ENCODE results near the gene SIAH1. TPM values are rescaled to one million over a fixed set of nuclear protein-coding genes. Genes with fewer than 3 reads are reported as not detected.
A peak's percentile ranks its signal among the peaks of the same experiment; 100 is the strongest.

The SIAH1 gene
- total and polyA plus RNA-seq, 2 donors (not counting 1 experiment from before 2014, with no cell fraction given) = 10.6 to 47.6 TPM

- Histone ChIP-seq H3K27me3 (replicated peaks in 1 of 4; ENCODE audit: control extremely low read depth in 1 of 4, control insufficient read depth in 3 of 4, insufficient read depth in 4 of 4, low read length in 3 of 4) (no peaks in the 10 kb centered on the region), H3K4me1 (ENCODE audit: control insufficient read depth in 2 of 2, insufficient read depth in 2 of 2, low read length in 2 of 2) (peaks cover 4 to 5% of the 10 kb centered on the region in 2 donors), H3K9me3 (ENCODE audit: control extremely low read depth in 1 of 3, control insufficient read depth in 2 of 3, insufficient read depth in 1 of 3, low read length in 2 of 3) (no peaks in the 10 kb centered on the region), H3K4me3 (ENCODE audit: control extremely low read depth in 1 of 5, extremely low read depth in 1 of 5, insufficient read depth in 1 of 5, low read depth in 2 of 5, low read length in 4 of 5) (no peak overlapping the region), H3K27ac (ENCODE audit: low read length in 2 of 2) (no peak overlapping the region), H3K4me2 (replicated peaks; ENCODE audit: low read depth, low read length, poor library complexity, severe bottlenecking) (no peak overlapping the region), H3K36me3 (replicated peaks in 1 of 2; ENCODE audit: control extremely low read depth in 1 of 2, control insufficient read depth in 1 of 2, extremely low read depth in 1 of 2, insufficient read depth in 2 of 2, low read length in 1 of 2) (peaks cover 0 to 30% of the 10 kb centered on the region in 2 experiments), H3K79me2 (ENCODE audit: control insufficient read depth, insufficient read depth, low read length) (peaks cover 7% of the 10 kb centered on the region), H4K20me1 (ENCODE audit: control insufficient read depth, insufficient read depth, low read length, poor library complexity, severe bottlenecking) (no peaks in the 10 kb centered on the region), H2AFZ (ENCODE audit: insufficient read depth, low read depth, low read length, poor library complexity, severe bottlenecking) (no peak overlapping the region), H3K9ac (ENCODE audit: low read length) (no peak overlapping the region)
- TF ChIP-seq CTCF (IDR thresholded peaks at IDR 0.05) (peak; percentile 85), EZH2 (IDR thresholded peaks at IDR 0.05; ENCODE audit: borderline replicate concordance, insufficient read depth, low read depth, low read length, poor library complexity, severe bottlenecking) (no peak)
- ChIA-PET CTCF (interaction anchor here (0.6 to 8.1 kb wide), 24 partner anchors 12 to 1211 kb away, joined by 3 to 144 read pairs (median 5); partner anchors contain the start of gene SIAH1), POLR2A (interaction anchor here (0.6 to 1.4 kb wide), 7 partner anchors 11 to 645 kb away, joined by 3 to 20 read pairs (median 8); no protein-coding TSS in a partner anchor)
- H3K4me3 Mint-ChIP-seq = no peak overlapping the region
- 0% methylated on average over 4 of the region's 7 CpGs for WGBS (ENCODE audit: insufficient coverage)
- H3K27ac Mint-ChIP-seq = peak overlapping the region; percentile 57
- H3K9me3 Mint-ChIP-seq (ENCODE audit: insufficient read depth) = no peaks in the 10 kb centered on the region
- ATAC-seq (ENCODE audit: low read depth) (peak; percentile 94), DNase-seq (peak; percentile 84)
- intact Hi-C loops (cut with micrococcal nuclease) = loop anchor here (1.0 kb wide), 7 partner anchors 13 to 277 kb away; no protein-coding TSS in a partner anchor
- H3K27me3 Mint-ChIP-seq = no peaks in the 10 kb centered on the region
- H3K4me1 Mint-ChIP-seq = peaks cover 28% of the 10 kb centered on the region
Measured at GRCh38 chr16:48353565-48354163, 31.5 kb downstream of the SIAH1 start.

Data from B cell (primary cell).